Esophagus muscularis mucosa (tissue), 4 donors: ENCODE data around the gene CYP4F22. TPM values are rescaled to one million over a fixed set of nuclear protein-coding genes. Genes with fewer than 3 reads are reported as not detected.
"Not testable (repeated sequence)": the region's sequence is repeated elsewhere in the genome, so short reads cannot be mapped to it uniquely, and the experiment has no call there.

ENCODE experiments used
- DNase-seq: peaks from one replicate; pipeline ENCODE4 v3.0.0-alpha.2; 2017; ENCODE audit errors: extremely low spot score
- H3K27ac ChIP-seq, 4 donors: fragments of 200-600 bp; sonication (generic); replicated peaks in 1 of 4; 1 replicate in 3 of 4; 2 replicates in 1 of 4; pipeline ENCODE4 v1.5.1; 2016 to 2019; ENCODE audit warnings: mild to moderate bottlenecking in 1 of 4
- H3K27me3 ChIP-seq, 4 donors: fragments of 200-600 bp; sonication (generic); one replicate each; pipeline versions ENCODE4 v1.5.1 to v1.6.0; 2016 to 2019
- H3K36me3 ChIP-seq, 4 donors: fragments of 200-600 bp; sonication (generic); one replicate each; pipeline ENCODE4 v1.5.1; 2016 to 2019
- H3K4me1 ChIP-seq, 4 donors: fragments of 200-600 bp; sonication (generic); one replicate each; pipeline ENCODE4 v1.5.1; 2016 to 2019
- H3K4me3 ChIP-seq, 4 donors: fragments of 200-600 bp; sonication (generic); 1 replicate in 2 of 4; 2 replicates in 2 of 4; pipeline ENCODE4 v1.5.1; 2016 to 2019; ENCODE audit warnings: mild to moderate bottlenecking in 4 of 4, moderate library complexity in 1 of 4
- H3K9me3 ChIP-seq, 4 donors: fragments of 200-600 bp; sonication (generic); 1 replicate in 3 of 4; 2 replicates in 1 of 4; pipeline ENCODE4 v1.5.1; 2016 to 2019
- EP300 ChIP-seq: sonication (generic); formaldehyde crosslinking; IDR thresholded peaks from one replicate; pipeline ENCODE4 v1.6.1; 2017; ENCODE audit warnings: antibody characterized with exemption
- POLR2A ChIP-seq: fragments of 450-650 bp; IDR thresholded peaks from one replicate; pipeline ENCODE4 v1.6.1; 2017; ENCODE audit warnings: antibody characterized with exemption, moderate library complexity, mild to moderate bottlenecking, low read depth
- POLR2AphosphoS5 ChIP-seq, 2 donors: sonication (generic); formaldehyde crosslinking; IDR thresholded peaks; one replicate each; pipeline ENCODE4 v1.6.1; 2017; ENCODE audit warnings: antibody characterized with exemption in 2 of 2
- WGBS: methylation state at CpG from one replicate; pipeline ENCODE4 v1.1.5; 2018; 5-methylcytosine and 5-hydroxymethylcytosine counted together
- intact Hi-C: fragments of 100-400 bp; cut with DNase I; formaldehyde crosslinking; loops from one replicate; pipeline ENCODE4 v1.15.1; 2023
- total RNA-seq, 4 donors: library from RNA; depleted of rRNA; stranded (reverse); fragments of >200 nt; gene quantifications; one replicate each; pipeline versions ENCODE4 v1.1.0 to v1.2.1, GENCODE V29; 2016
- TF ChIP-seq, protein P1 (sequence below), 3 experiments: fragments of 200-600 bp in 2 of 3; fragments of 450-650 bp in 1 of 3; sonication (generic) in 2 of 3; IDR thresholded peaks; one replicate each; pipeline ENCODE4 v1.5.1; 2017 to 2019; ENCODE audit warnings: antibody characterized with exemption in 3 of 3, mild to moderate bottlenecking in 2 of 3, moderate library complexity in 1 of 3

Gene CYP4F22
- total RNA-seq, 4 donors from 2014 or later: not detected

GRCh38 chr19:15471639-15472101 lies 36.7 kb upstream of the CYP4F22 start:
- 51% methylated on average over 20 of the region's 31 CpGs for WGBS
- Histone ChIP-seq H3K4me1 (peaks cover 7 to 15% (median 10%) of the 10 kb centered on the region in 4 donors), H3K9me3 (peaks cover 0 to 5% (median 0%) of the 10 kb centered on the region in 4 donors), H3K27me3 (peaks cover 0 to 54% (median 17%) of the 10 kb centered on the region in 4 donors), H3K36me3 (no peaks in the 10 kb centered on the region), H3K27ac (no peak overlapping the region), H3K4me3 (no peak overlapping the region)
- TF ChIP-seq POLR2A: no peak
- TF ChIP-seq, protein P1, sequence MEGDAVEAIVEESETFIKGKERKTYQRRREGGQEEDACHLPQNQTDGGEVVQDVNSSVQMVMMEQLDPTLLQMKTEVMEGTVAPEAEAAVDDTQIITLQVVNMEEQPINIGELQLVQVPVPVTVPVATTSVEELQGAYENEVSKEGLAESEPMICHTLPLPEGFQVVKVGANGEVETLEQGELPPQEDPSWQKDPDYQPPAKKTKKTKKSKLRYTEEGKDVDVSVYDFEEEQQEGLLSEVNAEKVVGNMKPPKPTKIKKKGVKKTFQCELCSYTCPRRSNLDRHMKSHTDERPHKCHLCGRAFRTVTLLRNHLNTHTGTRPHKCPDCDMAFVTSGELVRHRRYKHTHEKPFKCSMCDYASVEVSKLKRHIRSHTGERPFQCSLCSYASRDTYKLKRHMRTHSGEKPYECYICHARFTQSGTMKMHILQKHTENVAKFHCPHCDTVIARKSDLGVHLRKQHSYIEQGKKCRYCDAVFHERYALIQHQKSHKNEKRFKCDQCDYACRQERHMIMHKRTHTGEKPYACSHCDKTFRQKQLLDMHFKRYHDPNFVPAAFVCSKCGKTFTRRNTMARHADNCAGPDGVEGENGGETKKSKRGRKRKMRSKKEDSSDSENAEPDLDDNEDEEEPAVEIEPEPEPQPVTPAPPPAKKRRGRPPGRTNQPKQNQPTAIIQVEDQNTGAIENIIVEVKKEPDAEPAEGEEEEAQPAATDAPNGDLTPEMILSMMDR (IDR thresholded peaks at IDR 0.05): no peak
- no peak for TF ChIP-seq EP300
- TF ChIP-seq POLR2AphosphoS5 (IDR thresholded peaks at IDR 0.05): no peak
- intact Hi-C loops: no loop called here
- no peak for DNase-seq

DNA sequence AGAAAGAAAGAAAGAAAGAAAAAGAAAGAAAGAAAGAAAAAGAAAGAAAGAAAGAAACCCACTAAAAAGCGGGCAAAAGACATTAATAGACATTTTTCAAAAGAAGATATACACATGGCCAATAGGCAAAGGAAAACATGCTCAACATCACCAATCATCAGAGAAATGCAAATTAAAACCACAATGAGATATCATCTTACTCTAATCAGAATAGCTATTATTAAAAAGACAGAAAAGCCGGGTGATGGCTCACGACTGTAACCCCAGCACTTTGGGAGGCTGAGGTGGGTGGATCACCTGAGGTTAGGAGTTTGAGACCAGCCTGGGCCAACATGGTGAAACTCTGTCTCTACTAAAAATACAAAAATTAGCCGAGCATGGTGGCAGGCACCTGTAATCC lies 34.5 kb upstream of the CYP4F22 start:
- Histone ChIP-seq H3K27me3 (peaks cover 0 to 37% (median 13%) of the 10 kb centered on the region in 4 donors), H3K4me1 (peaks cover 7 to 15% (median 10%) of the 10 kb centered on the region in 4 donors)
- 69% methylated on average over 4 of the region's 4 CpGs for WGBS
- H3K9me3 ChIP-seq, H3K27ac ChIP-seq, intact Hi-C loops, DNase-seq, H3K36me3 ChIP-seq, H3K4me3 ChIP-seq: not testable (repeated sequence)

- peaks cover 0 to 24% (median 4%) of the 10 kb centered on the region in 4 donors for H3K27me3 ChIP-seq
- H3K4me3 ChIP-seq: no peak overlapping the region
- intact Hi-C loops: no loop called here
- peaks cover 0 to 2% (median 0%) of the 10 kb centered on the region in 4 donors for H3K4me1 ChIP-seq
- no peak for DNase-seq
- H3K27ac ChIP-seq: no peak overlapping the region
- H3K9me3 ChIP-seq: peaks cover 0 to 5% (median 0%) of the 10 kb centered on the region in 4 donors
- WGBS: 85% methylated on average over 4 of the region's 4 CpGs
- TF ChIP-seq, protein P1 (IDR thresholded peaks at IDR 0.05): no peak
- TF ChIP-seq POLR2AphosphoS5 (IDR thresholded peaks at IDR 0.05) (no peak), EP300 (no peak), POLR2A (no peak)
- H3K36me3 ChIP-seq: no peaks in the 10 kb centered on the region
Observed at GRCh38 chr19:15475169-15475568, 33.2 kb upstream of the CYP4F22 start.

DNA sequence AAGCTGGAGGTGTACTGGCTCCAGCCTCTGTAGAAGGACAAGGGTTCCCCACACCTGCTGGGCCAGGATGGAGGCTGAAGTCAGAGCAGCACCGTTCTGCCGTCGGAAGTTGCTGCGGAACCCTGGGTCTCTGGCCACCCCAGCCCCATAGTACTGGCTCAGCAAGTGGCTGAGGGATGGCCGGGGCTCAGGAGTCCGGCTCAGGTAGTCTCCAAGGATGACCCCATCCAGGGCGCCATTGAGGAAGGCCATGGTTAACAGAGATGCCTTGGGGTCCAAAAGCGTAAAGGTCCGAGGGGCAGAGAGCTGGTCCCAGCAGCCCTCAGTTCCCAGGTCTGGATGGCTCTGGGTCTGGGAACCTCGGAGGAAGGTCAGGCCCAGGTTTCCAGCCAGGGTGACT lies 32.7 kb upstream of the CYP4F22 start:
- intact Hi-C loops: no loop called here
- no peak overlapping the region for H3K4me3 ChIP-seq
- WGBS: no CpG with 5 or more reads among the region's 10 CpGs
- H3K27ac ChIP-seq: no peak overlapping the region
- peaks cover 0 to 19% (median 4%) of the 10 kb centered on the region in 4 donors for H3K27me3 ChIP-seq
- peaks cover 0 to 5% (median 0%) of the 10 kb centered on the region in 4 donors for H3K9me3 ChIP-seq
- H3K4me1 ChIP-seq: no peaks in the 10 kb centered on the region
- no peaks in the 10 kb centered on the region for H3K36me3 ChIP-seq
- no peak for TF ChIP-seq POLR2AphosphoS5 (IDR thresholded peaks at IDR 0.05)
- TF ChIP-seq, protein P1 (IDR thresholded peaks at IDR 0.05): no peak
- no peak for TF ChIP-seq POLR2A
- no peak for TF ChIP-seq EP300
- DNase-seq: no peak

GRCh38 chr19:15476325-15476724 lies 32.0 kb upstream of the CYP4F22 start:
- 20% methylated on average over 1 of the region's 5 CpGs for WGBS
- H3K4me3 ChIP-seq: no peak overlapping the region
- DNase-seq: no peak
- H3K27ac ChIP-seq: no peak overlapping the region
- peaks cover 0 to 5% (median 0%) of the 10 kb centered on the region in 4 donors for H3K9me3 ChIP-seq
- intact Hi-C loops: no loop called here
- H3K27me3 ChIP-seq: peaks cover 0 to 12% (median 4%) of the 10 kb centered on the region in 4 donors
- H3K4me1 ChIP-seq: no peaks in the 10 kb centered on the region
- no peaks in the 10 kb centered on the region for H3K36me3 ChIP-seq
- TF ChIP-seq POLR2AphosphoS5 (IDR thresholded peaks at IDR 0.05) (no peak), EP300 (no peak), POLR2A (no peak)
- TF ChIP-seq, protein P1 (IDR thresholded peaks at IDR 0.05): no peak
